ENCODE measurements around the gene NDEL1. TPM values are rescaled to one million over a fixed set of nuclear protein-coding genes. Genes with fewer than 3 reads are reported as not detected.
"Not testable (repeated sequence)": the region's sequence is repeated elsewhere in the genome, so short reads cannot be mapped to it uniquely, and the experiment has no call there.

NDEL1 gene
- total and polyA plus RNA-seq, 4 donors, result 15.3 to 52.3 (median 35.4) TPM

DNA sequence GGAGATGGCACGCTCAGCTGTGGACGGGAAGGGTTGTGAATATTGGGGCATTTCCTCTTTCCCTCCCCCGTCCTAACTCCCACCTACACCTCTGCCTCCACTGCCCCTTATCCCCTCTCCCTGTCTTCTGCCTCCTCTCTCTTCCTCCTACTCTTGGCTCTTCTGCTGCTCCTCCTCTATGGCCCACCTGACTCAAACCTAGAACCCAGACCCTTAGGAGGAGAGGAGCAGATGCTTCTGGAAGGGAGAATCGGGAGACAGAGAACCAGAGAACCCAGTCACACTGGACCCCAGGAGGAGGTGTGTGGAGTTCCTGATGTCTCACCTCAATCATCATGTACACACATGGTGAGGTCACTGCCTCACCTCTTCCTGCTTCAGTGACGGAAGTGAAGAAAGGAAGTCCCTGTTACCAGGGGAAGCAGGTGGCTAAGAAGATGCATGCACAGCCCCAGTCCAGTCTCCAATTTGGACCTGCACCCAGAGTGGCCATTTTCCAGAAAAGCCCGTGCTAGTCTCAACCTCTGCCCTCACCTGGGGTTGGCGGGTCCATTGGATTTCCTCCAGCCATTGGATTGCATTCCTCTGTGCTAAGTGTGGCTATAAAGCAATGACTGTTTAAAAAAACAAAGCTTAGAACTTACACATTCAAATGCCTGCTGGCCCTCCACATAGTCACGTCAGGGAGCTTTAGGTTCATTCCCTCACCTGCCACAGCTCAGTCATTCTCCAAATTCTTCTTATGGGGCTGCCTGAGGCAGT, 42.0 kb upstream of the NDEL1 start:
- Histone ChIP-seq H3K9me3 (ENCODE audit: control insufficient read depth in 4 of 4, low read length in 3 of 4) (no peaks in the 10 kb centered on the region), H3K4me3 (ENCODE audit: low read depth in 1 of 3, low read length in 3 of 3) (no peak overlapping the region), H3K9ac (ENCODE audit: low read depth in 1 of 2, low read length in 2 of 2) (no peak overlapping the region), H3K27ac (ENCODE audit: low read depth in 1 of 2, low read length in 2 of 2) (no peak overlapping the region), H3K36me3 (ENCODE audit: control insufficient read depth in 4 of 4, insufficient read depth in 3 of 4, low read depth in 1 of 4, low read length in 3 of 4) (no peaks in the 10 kb centered on the region), H3K27me3 (ENCODE audit: control insufficient read depth in 4 of 4, insufficient read depth in 4 of 4, low read length in 3 of 4) (peaks cover 0 to 6% (median 2%) of the 10 kb centered on the region in 4 donors), H3K4me1 (ENCODE audit: control insufficient read depth in 4 of 4, insufficient read depth in 4 of 4, low read length in 3 of 4) (no peaks in the 10 kb centered on the region)
- TF ChIP-seq GABPA (IDR thresholded peaks at IDR 0.05 in 1 of 2, conservative IDR thresholded peaks at IDR 0.05 in 1 of 2) (no peak), FOXA1 (IDR thresholded peaks at IDR 0.05) (peak; percentile 27), YY1 (IDR thresholded peaks at IDR 0.05) (no peak)
- TF ChIP-seq, protein P1, sequence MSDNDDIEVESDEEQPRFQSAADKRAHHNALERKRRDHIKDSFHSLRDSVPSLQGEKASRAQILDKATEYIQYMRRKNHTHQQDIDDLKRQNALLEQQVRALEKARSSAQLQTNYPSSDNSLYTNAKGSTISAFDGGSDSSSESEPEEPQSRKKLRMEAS (IDR thresholded peaks at IDR 0.05), result no peak
- WGBS, result 54% methylated on average over 8 of the region's 8 CpGs
- no peak for DNase-seq (ENCODE audit: low spot score)

GRCh38 chr17:8394497-8394896, 41.2 kb upstream of the NDEL1 start:
- not testable (repeated sequence) for H3K27ac ChIP-seq (ENCODE audit: low read depth in 1 of 2, low read length in 2 of 2); H3K4me3 ChIP-seq (ENCODE audit: low read depth in 1 of 3, low read length in 3 of 3); H3K36me3 ChIP-seq (ENCODE audit: control insufficient read depth in 4 of 4, insufficient read depth in 3 of 4, low read depth in 1 of 4, low read length in 3 of 4); DNase-seq (ENCODE audit: low spot score); H3K9ac ChIP-seq (ENCODE audit: low read depth in 1 of 2, low read length in 2 of 2); H3K4me1 ChIP-seq (ENCODE audit: control insufficient read depth in 4 of 4, insufficient read depth in 4 of 4, low read length in 3 of 4); H3K27me3 ChIP-seq (ENCODE audit: control insufficient read depth in 4 of 4, insufficient read depth in 4 of 4, low read length in 3 of 4); H3K9me3 ChIP-seq (ENCODE audit: control insufficient read depth in 4 of 4, low read length in 3 of 4)
- whole genome bisulfite sequencing, result 89% methylated on average over 9 of the region's 9 CpGs

DNA sequence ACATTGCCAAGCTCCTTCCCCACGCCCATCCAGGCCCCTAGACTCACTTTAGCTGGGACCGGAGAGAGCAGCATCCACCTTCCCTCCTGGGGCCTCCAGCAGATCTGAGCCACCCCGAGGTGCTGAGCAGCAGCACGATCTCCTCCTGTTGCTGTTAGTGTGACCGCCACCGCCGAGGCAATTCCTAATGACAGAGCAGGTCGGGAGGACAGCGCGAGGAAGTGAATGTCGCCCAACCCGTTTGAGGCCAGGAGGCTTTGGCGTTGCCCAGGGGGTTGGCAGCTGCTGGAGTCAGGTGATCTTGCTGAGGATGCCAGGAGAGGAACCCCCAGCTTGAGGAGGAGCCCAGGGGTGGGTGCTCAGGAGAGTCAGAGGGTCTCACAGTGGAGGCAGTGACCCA, 38.0 kb upstream of the NDEL1 start, which contains the start of gene RNF222:
Gene RNF222 (minus strand): TSS at position 192 of the 400 bp plus-strand sequence. CDS start 4,366 bp downstream, outside the sequence.
- WGBS, result 51% methylated on average over 13 of the region's 13 CpGs
- no peak within 1 kb of the TSS for H3K9ac ChIP-seq (ENCODE audit: low read depth in 1 of 2, low read length in 2 of 2)
- H3K27ac ChIP-seq (ENCODE audit: low read depth in 1 of 2, low read length in 2 of 2), result no peak within 1 kb of the TSS
- no peaks in the 10 kb centered on the region for H3K4me1 ChIP-seq (ENCODE audit: control insufficient read depth in 4 of 4, insufficient read depth in 4 of 4, low read length in 3 of 4)
- peaks cover 0 to 6% (median 2%) of the 10 kb centered on the region in 4 donors for H3K27me3 ChIP-seq (ENCODE audit: control insufficient read depth in 4 of 4, insufficient read depth in 4 of 4, low read length in 3 of 4)
- no peak within 1 kb of the TSS for H3K4me3 ChIP-seq (ENCODE audit: low read depth in 1 of 3, low read length in 3 of 3)
- no peaks in the 10 kb centered on the region for H3K36me3 ChIP-seq (ENCODE audit: control insufficient read depth in 4 of 4, insufficient read depth in 3 of 4, low read depth in 1 of 4, low read length in 3 of 4)
- no peaks in the 10 kb centered on the region for H3K9me3 ChIP-seq (ENCODE audit: control insufficient read depth in 4 of 4, low read length in 3 of 4)
- TF ChIP-seq EGR1 (IDR thresholded peaks at IDR 0.05; ENCODE audit: low read depth in 2 of 2) (no peak), HNF4A (conservative IDR thresholded peaks at IDR 0.05) (no peak), GABPA (IDR thresholded peaks at IDR 0.05 in 1 of 2, conservative IDR thresholded peaks at IDR 0.05 in 1 of 2) (no peak)
- TF ChIP-seq, protein P1 (IDR thresholded peaks at IDR 0.05), result no peak
- DNase-seq (ENCODE audit: low spot score), result no peak

- Histone ChIP-seq H3K27me3 (ENCODE audit: control insufficient read depth in 4 of 4, insufficient read depth in 4 of 4, low read length in 3 of 4) (peaks cover 0 to 6% (median 2%) of the 10 kb centered on the region in 4 donors), H3K36me3 (ENCODE audit: control insufficient read depth in 4 of 4, insufficient read depth in 3 of 4, low read depth in 1 of 4, low read length in 3 of 4) (no peaks in the 10 kb centered on the region), H3K27ac (ENCODE audit: low read depth in 1 of 2, low read length in 2 of 2) (no peak overlapping the region), H3K9me3 (ENCODE audit: control insufficient read depth in 4 of 4, low read length in 3 of 4) (no peaks in the 10 kb centered on the region), H3K4me3 (ENCODE audit: low read depth in 1 of 3, low read length in 3 of 3) (no peak overlapping the region), H3K4me1 (ENCODE audit: control insufficient read depth in 4 of 4, insufficient read depth in 4 of 4, low read length in 3 of 4) (no peaks in the 10 kb centered on the region), H3K9ac (ENCODE audit: low read depth in 1 of 2, low read length in 2 of 2) (no peak overlapping the region)
- 61% methylated on average over 6 of the region's 6 CpGs for whole genome bisulfite sequencing
- no peak for TF ChIP-seq JUND (IDR thresholded peaks at IDR 0.05)
- TF ChIP-seq FOXA1 (IDR thresholded peaks at IDR 0.05), result no peak
- TF ChIP-seq ATF3 (IDR thresholded peaks at IDR 0.05), result no peak
- no peak for TF ChIP-seq YY1 (IDR thresholded peaks at IDR 0.05)
- no peak for TF ChIP-seq GABPA (IDR thresholded peaks at IDR 0.05 in 1 of 2, conservative IDR thresholded peaks at IDR 0.05 in 1 of 2)
- TF ChIP-seq TAF1 (conservative IDR thresholded peaks at IDR 0.05), result no peak
- no peak for TF ChIP-seq FOXA2 (IDR thresholded peaks at IDR 0.05)
- DNase-seq (ENCODE audit: low spot score), result no peak
Observed at GRCh38 chr17:8398980-8399379, 36.7 kb upstream of the NDEL1 start.
